Measurements from ENCODE around the gene TRABD2B.

Gene TRABD2B

GRCh38 chr1:48033495-48034045 lies 36.4 kb upstream of the TRABD2B start:
- H3K27me3 ChIP-seq (ENCODE audit: insufficient read depth, poor library complexity, severe bottlenecking): no peaks in the 10 kb centered on the region
- no peak for DNase-seq (ENCODE audit: low spot score)
- no peak overlapping the region for H3K27ac ChIP-seq (ENCODE audit: poor library complexity, severe bottlenecking)
- H3K4me3 ChIP-seq (ENCODE audit: severe bottlenecking): no peak overlapping the region
- no peak for ATAC-seq (ENCODE audit: low read depth)
- no peaks in the 10 kb centered on the region for H3K4me1 ChIP-seq (ENCODE audit: insufficient read depth, poor library complexity, severe bottlenecking)
- TF ChIP-seq, protein P1, sequence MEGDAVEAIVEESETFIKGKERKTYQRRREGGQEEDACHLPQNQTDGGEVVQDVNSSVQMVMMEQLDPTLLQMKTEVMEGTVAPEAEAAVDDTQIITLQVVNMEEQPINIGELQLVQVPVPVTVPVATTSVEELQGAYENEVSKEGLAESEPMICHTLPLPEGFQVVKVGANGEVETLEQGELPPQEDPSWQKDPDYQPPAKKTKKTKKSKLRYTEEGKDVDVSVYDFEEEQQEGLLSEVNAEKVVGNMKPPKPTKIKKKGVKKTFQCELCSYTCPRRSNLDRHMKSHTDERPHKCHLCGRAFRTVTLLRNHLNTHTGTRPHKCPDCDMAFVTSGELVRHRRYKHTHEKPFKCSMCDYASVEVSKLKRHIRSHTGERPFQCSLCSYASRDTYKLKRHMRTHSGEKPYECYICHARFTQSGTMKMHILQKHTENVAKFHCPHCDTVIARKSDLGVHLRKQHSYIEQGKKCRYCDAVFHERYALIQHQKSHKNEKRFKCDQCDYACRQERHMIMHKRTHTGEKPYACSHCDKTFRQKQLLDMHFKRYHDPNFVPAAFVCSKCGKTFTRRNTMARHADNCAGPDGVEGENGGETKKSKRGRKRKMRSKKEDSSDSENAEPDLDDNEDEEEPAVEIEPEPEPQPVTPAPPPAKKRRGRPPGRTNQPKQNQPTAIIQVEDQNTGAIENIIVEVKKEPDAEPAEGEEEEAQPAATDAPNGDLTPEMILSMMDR (IDR thresholded peaks at IDR 0.05; ENCODE audit: poor library complexity, severe bottlenecking): no peak
- H3K36me3 ChIP-seq (ENCODE audit: low read depth): no peaks in the 10 kb centered on the region
- H3K9me3 ChIP-seq (ENCODE audit: severe bottlenecking): no peaks in the 10 kb centered on the region

DNA sequence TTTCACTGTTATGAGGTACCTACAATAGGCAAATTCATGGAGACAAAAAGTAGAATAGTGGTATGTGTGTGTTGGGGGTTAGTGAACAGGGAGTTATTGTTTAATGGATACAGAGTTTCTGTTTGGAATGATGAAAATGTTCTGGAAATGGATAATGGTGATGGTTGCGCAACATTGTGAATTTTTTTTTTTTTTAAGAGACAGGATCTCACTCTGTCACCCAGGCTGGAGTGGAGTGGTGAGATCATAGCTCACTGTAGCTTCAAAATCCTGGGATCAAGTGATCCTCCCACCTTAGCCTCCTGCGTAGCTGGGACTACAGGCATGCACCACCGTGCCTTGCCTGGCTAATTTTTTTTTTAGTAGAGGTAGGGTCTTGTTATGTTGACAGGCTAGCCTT lies 34.5 kb upstream of the TRABD2B start:
- Histone ChIP-seq H3K4me3 (ENCODE audit: severe bottlenecking) (no peak overlapping the region), H3K4me1 (ENCODE audit: insufficient read depth, poor library complexity, severe bottlenecking) (no peaks in the 10 kb centered on the region), H3K36me3 (ENCODE audit: low read depth) (no peaks in the 10 kb centered on the region), H3K9me3 (ENCODE audit: severe bottlenecking) (no peaks in the 10 kb centered on the region), H3K27me3 (ENCODE audit: insufficient read depth, poor library complexity, severe bottlenecking) (no peaks in the 10 kb centered on the region), H3K27ac (ENCODE audit: poor library complexity, severe bottlenecking) (no peak overlapping the region)
- TF ChIP-seq, protein P1 (IDR thresholded peaks at IDR 0.05; ENCODE audit: poor library complexity, severe bottlenecking): no peak
- ATAC-seq (ENCODE audit: low read depth) (no peak), DNase-seq (ENCODE audit: low spot score) (no peak)

DNA sequence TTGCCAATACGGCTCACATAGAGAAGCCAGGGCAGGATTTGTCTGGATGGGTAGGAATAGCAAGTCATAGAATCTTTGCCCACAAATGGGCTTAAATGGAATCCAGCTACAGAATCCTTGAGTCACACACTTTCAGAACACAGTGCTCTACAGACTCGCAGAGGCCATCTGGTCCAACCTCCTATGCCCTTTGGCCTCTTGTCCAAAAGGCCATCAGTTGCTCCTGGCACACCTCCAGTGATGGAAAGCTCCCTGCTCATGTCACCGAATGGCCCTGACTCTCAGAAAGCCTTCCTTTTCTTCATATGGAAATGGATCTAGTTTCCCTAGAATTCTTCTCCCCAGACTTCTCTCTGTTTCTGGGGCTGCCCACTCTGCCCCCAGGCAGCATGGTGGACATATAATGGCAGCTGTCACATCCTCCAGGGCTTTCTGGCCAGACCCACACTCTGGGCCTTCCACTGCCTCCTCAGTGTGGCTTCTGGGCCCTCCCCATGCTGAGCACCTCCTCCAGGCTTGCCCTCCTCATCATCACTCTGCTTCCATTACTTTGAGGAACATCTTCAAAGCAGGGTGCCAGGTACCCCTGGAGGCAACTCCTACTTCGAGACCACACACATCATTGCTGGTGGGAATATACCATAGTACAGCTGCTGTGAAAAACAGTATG lies 33.6 kb upstream of the TRABD2B start:
- ATAC-seq (ENCODE audit: low read depth) (no peak), DNase-seq (ENCODE audit: low spot score) (no peak)
- Histone ChIP-seq H3K9me3 (ENCODE audit: severe bottlenecking) (no peaks in the 10 kb centered on the region), H3K27me3 (ENCODE audit: insufficient read depth, poor library complexity, severe bottlenecking) (no peaks in the 10 kb centered on the region), H3K4me1 (ENCODE audit: insufficient read depth, poor library complexity, severe bottlenecking) (no peaks in the 10 kb centered on the region), H3K36me3 (ENCODE audit: low read depth) (no peaks in the 10 kb centered on the region), H3K27ac (ENCODE audit: poor library complexity, severe bottlenecking) (no peak overlapping the region), H3K4me3 (ENCODE audit: severe bottlenecking) (no peak overlapping the region)
- TF ChIP-seq, protein P1 (IDR thresholded peaks at IDR 0.05; ENCODE audit: poor library complexity, severe bottlenecking): no peak

- Histone ChIP-seq H3K9me3 (ENCODE audit: severe bottlenecking) (no peaks in the 10 kb centered on the region), H3K36me3 (ENCODE audit: low read depth) (no peaks in the 10 kb centered on the region), H3K27ac (ENCODE audit: poor library complexity, severe bottlenecking) (no peak overlapping the region), H3K4me1 (ENCODE audit: insufficient read depth, poor library complexity, severe bottlenecking) (no peaks in the 10 kb centered on the region), H3K4me3 (ENCODE audit: severe bottlenecking) (no peak overlapping the region), H3K27me3 (ENCODE audit: insufficient read depth, poor library complexity, severe bottlenecking) (no peaks in the 10 kb centered on the region)
- DNase-seq (ENCODE audit: low spot score) (no peak), ATAC-seq (ENCODE audit: low read depth) (no peak)
- TF ChIP-seq, protein P1 (IDR thresholded peaks at IDR 0.05; ENCODE audit: poor library complexity, severe bottlenecking): no peak
Observed at GRCh38 chr1:48030211-48030610, 33.0 kb upstream of the TRABD2B start.

All from RWPE2 (cell line).